A549 treated with AZD2906 at 1 μM for 4 hours (cell line): Measurements from ENCODE around the gene TMEM147. TPM values are rescaled to one million over a fixed set of nuclear protein-coding genes. Genes with fewer than 3 reads are reported as not detected.

Source experiments
- total RNA-seq: library from RNA; stranded (reverse); fragments of 200-300 nt; extraction: Qiagen RNA extraction; gene quantifications from 5 replicates; pipeline ENCODE4 v1.2.3, GENCODE V29; 2022

Gene TMEM147
- total RNA-seq, result 346 to 443 TPM (median 420 TPM) in 5 replicates

GRCh38 chr19:35545001-35545854 lies at the start of gene TMEM147:
TSS of gene TMEM147 (plus strand) at chr19:35545626. CDS start at chr19:35545740, 114 bp downstream.

GRCh38 chr19:35513628-35514281 lies 31.7 kb upstream of the TMEM147 start, which contains the start of gene DMKN:
TSS of gene DMKN (minus strand) at chr19:35513649. CDS start at chr19:35513475, 174 bp downstream.

GRCh38 chr19:35528218-35529038 lies 17.0 kb upstream of the TMEM147 start, which contains the start of gene SBSN:
TSS of gene SBSN (minus strand) at chr19:35528311. CDS start at chr19:35528281, 30 bp downstream.

GRCh38 chr19:35533201-35533821 lies 12.1 kb upstream of the TMEM147 start, which contains the start of gene GAPDHS:
TSS of gene GAPDHS (plus strand) at chr19:35533456. CDS start at chr19:35533528, 72 bp downstream.

GRCh38 chr19:35563207-35563829 lies 17.9 kb downstream of the TMEM147 start, which contains the start of gene ATP4A:
TSS of gene ATP4A (minus strand) at chr19:35563658. CDS start at chr19:35563629, 29 bp downstream.

GRCh38 chr19:35585848-35586247 lies 40.4 kb downstream of the TMEM147 start, which contains the start of gene PMIS2:
TSS of gene PMIS2 (plus strand) at chr19:35586173. CDS start at chr19:35586260, 87 bp downstream.

Other genes starting within 250 kb of the TMEM147 start
- gene CD22, start 216.4 kb upstream of the TMEM147 start, total RNA-seq, result 0.71 to 1.6 TPM (median 0.89 TPM) in 5 replicates
- gene FFAR1, start 197.7 kb upstream of the TMEM147 start, total RNA-seq, result 0.02 to 0.06 TPM (median 0.03 TPM) in 4 of 5 replicates, not detected in the other
- 0.08 TPM in 1 of 5 replicates, not detected in the others for gene FFAR3, start 187.2 kb upstream of the TMEM147 start, total RNA-seq
- gene GPR42, start 174.6 kb upstream of the TMEM147 start, total RNA-seq, result 0.03 TPM in 1 of 5 replicates, not detected in the others
- 0.02 TPM in 1 of 5 replicates, not detected in the others for gene FFAR2, start 97.4 kb upstream of the TMEM147 start, total RNA-seq
- gene KRTDAP, start 55.2 kb upstream of the TMEM147 start, total RNA-seq, result not detected in 5 replicates
- 34.4 to 41.4 TPM (median 35.8 TPM) in 5 replicates for gene DMKN, start 32.0 kb upstream of the TMEM147 start, total RNA-seq
- gene SBSN, start 17.3 kb upstream of the TMEM147 start, total RNA-seq, result 3.5 to 4.0 TPM (median 3.9 TPM) in 5 replicates
- gene GAPDHS, start 12.2 kb upstream of the TMEM147 start, total RNA-seq, result 0.08 to 0.14 TPM (median 0.10 TPM) in 5 replicates
- 0.06 to 0.14 TPM (median 0.13 TPM) in 4 of 5 replicates, not detected in the other for gene ATP4A, start 18.0 kb downstream of the TMEM147 start, total RNA-seq
- gene PMIS2, start 40.5 kb downstream of the TMEM147 start, total RNA-seq, result not detected in 5 replicates
- 11.1 to 17.3 TPM (median 14.6 TPM) in 5 replicates for gene HAUS5, start 67.1 kb downstream of the TMEM147 start, total RNA-seq
- 150 to 223 TPM (median 210 TPM) in 5 replicates for gene RBM42, start 83.4 kb downstream of the TMEM147 start, total RNA-seq
- 1.7 to 3.4 TPM (median 2.7 TPM) in 5 replicates for gene ETV2, start 96.1 kb downstream of the TMEM147 start, total RNA-seq
- 1,342 to 1,451 TPM (median 1,370 TPM) in 5 replicates for gene COX6B1, start 102.7 kb downstream of the TMEM147 start, total RNA-seq
- 0.55 to 1.1 TPM (median 1.1 TPM) in 5 replicates for gene UPK1A, start 120.9 kb downstream of the TMEM147 start, total RNA-seq
- 0.05 TPM in 1 of 5 replicates, not detected in the others for gene ZBTB32, start 158.9 kb downstream of the TMEM147 start, total RNA-seq
- 49.7 to 60.0 TPM (median 57.9 TPM) in 5 replicates for gene KMT2B, start 172.4 kb downstream of the TMEM147 start, total RNA-seq
- 10.9 to 12.5 TPM (median 11.8 TPM) in 5 replicates for gene IGFLR1, start 196.8 kb downstream of the TMEM147 start, total RNA-seq
- 22.6 to 29.2 TPM (median 25.6 TPM) in 5 replicates for gene U2AF1L4, start 199.8 kb downstream of the TMEM147 start, total RNA-seq
- gene PSENEN, start 200.0 kb downstream of the TMEM147 start, total RNA-seq, result 266 to 332 TPM (median 283 TPM) in 5 replicates
- 23.0 to 28.0 TPM (median 24.5 TPM) in 5 replicates for gene LIN37, start 202.9 kb downstream of the TMEM147 start, total RNA-seq
- 0.08 to 0.34 TPM (median 0.24 TPM) in 5 replicates for gene HSPB6, start 211.4 kb downstream of the TMEM147 start, total RNA-seq
- 21.4 to 27.1 TPM (median 26.4 TPM) in 5 replicates for gene PROSER3, start 212.6 kb downstream of the TMEM147 start, total RNA-seq
- 5.4 to 7.6 TPM (median 5.9 TPM) in 5 replicates for gene ARHGAP33, start 229.9 kb downstream of the TMEM147 start, total RNA-seq